ENCODE results near the gene RPN1. TPM values are rescaled to one million over a fixed set of nuclear protein-coding genes. Genes with fewer than 3 reads are reported as not detected.
A peak's percentile ranks its signal among the peaks of the same experiment; 100 is the strongest.
"Not testable (repeated sequence)": the region's sequence is repeated elsewhere in the genome, so short reads cannot be mapped to it uniquely, and the experiment has no call there.

The RPN1 gene
- total RNA-seq, 1 donor from 2014 or later, result 500 TPM

DNA sequence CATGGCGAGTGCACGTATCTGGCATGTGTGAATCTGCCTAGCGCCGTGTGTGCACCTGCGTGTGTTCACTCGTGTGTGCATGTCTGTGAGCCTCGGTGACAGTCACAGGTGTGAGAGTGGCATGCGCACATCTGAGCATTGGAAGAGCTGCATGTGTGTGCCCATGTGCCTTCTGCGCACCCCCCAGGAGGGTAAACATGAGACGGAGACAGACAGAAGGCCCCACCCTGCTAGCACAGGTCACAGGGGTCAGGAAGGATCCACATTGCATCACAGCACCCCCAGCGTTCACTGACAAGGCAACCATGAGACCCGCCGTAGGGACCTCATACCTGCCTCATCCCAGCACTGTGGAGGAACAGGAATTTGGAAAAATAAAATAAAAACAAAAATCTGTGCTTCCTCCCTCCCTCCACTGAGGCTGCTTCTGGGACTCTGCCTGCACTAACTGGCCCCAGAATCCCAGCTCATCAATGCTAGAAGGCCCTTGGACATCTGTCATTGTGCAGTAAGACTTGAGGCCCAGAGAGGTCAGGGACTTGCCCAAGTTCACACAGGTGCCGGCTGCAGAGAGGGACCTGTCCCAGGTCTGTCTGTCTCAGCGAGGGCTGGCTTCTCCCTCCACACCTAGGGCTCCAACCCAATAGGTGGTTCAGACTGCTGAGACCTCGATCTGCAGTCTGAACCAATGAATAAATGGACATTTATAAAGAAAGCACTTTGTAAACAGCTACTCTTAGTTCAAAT is 37.4 kb downstream of the RPN1 start:
- no peak for DNase-seq (ENCODE audit: low read depth in 2 of 2)

DNA sequence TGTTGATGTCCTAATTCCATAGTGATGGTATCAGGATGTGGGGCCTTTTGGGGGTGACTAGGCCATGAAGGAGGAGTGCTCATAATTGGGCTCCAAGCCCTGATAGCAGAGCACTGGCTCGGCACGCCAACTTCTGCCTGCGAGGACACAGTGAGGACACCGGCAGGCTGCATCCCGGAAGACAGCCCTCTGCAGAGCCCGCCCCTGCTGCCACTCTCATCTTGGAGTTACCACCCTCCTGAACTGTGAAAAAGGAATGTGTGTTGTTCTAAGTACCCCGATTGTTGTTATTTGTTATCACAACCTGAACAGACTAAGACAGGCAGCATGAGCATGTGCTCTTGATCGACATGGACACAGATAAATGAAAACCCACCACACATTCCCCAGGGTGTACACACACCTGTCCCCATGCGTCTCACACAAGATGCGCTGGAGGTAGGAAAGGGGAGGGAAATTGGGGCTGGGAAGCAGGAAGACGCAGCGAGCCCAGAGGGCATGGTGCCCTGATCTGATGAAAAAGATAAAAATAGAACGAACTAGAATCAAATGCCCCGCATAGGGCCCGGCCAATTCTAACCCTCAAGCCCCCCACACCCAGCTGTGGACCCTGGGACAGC is 40.1 kb downstream of the RPN1 start:
- DNase-seq (ENCODE audit: low read depth in 2 of 2), result no peak

DNA sequence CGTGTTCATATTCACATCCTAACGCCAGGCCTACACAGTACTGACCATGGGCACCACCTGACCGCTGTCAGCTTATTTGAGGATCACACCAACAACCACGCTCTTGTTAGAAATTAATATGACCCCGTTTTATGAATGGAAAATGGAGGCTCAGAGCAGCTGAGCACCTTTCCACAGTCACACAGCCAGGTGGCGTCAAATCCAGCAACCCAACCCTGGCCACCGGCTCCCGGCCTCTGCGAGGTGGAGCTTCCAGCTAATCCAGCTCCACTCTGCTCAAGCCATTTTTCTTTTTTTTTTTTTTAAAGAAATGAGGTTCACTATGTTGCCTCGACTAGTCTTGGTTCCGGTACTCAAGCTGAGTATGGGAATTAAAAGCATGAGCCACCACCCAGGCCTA is 41.3 kb downstream of the RPN1 start:
- DNase-seq (ENCODE audit: low read depth in 2 of 2), result no peak

DNA sequence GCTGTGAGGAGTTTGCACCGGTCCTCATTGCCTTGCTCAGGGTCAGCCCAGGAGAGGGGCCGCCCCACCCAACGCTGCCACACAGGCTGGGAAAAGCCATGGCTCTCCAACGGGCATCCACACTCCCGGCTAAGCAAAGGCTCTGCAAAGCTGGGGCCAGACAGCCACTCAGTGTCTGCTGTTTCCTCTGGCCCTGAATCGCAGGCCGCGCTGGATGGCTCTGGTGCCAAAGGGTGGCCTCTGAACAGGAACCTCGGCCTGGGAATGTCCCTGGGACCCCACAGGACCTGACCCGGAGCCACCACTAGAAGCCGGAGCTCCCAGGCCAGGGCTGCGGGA is 42.9 kb downstream of the RPN1 start:
- peak in 1 of 2 donors; percentile 45 for DNase-seq (ENCODE audit: low read depth in 2 of 2)

DNA sequence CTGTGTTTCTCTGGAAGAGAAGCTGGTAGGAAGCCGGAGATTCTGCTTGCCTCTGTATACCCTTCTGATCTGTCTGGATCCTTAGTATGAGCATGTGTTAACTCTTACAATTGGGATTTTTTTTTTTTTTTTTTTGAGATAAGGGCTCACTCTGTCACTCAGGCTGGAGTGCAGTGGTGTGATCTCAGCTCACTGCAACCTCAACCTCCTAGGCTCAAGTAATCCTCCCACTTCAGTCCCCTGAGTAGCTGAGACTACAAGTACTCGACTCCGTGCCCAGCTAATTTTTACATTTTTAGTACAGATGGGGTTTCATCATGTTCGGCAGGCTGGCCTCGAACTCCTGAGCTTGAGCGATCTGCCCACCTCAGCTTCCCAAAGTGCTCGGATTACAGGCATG is 44.5 kb downstream of the RPN1 start:
- no peak for DNase-seq (ENCODE audit: low read depth in 2 of 2)

DNA sequence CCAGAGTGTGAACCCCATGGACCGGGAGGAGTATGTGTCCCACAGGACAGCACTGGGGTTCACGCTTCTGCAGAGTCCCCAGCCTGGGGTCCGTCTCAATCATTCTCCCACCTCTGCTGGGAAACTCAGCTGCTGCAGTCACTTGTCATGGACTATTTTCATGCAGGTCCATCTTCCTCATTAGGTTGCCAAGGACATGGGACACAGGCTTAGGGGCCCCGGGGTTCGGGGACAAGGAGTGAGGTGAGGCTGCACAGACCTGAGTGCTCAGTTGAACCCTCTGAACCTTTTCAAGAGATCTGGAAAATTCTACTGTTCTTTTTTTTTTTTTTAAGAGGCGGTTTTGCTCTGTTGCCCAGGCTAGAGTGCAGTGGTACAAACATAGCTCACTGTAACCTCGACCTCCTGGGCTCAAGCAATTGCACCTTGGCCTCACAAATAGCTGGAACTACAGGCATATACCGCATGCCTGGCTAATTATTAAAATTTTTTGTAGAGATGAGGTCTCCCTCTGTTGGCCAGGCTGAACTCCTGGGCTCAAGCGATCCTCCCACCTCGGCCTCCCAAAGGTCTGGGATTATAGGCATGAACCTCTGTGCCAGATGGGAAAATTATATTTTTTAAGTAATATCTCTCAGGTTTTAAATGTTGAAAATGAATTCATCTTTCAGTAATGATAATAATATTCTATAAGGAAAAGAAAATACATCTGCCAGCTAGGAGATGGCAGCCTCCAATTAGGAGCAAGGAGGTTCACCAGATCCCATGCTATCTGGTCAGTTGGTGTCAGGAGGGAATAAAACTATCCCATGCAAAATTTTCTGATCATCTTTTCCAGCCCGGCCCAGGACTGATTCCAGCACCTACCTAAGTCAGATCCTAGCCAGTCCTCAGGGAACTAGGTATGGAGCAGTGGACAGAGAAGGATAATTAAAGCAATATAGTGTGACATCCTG is 45.2 kb downstream of the RPN1 start:
- no peak for DNase-seq (ENCODE audit: low read depth in 2 of 2)

DNA sequence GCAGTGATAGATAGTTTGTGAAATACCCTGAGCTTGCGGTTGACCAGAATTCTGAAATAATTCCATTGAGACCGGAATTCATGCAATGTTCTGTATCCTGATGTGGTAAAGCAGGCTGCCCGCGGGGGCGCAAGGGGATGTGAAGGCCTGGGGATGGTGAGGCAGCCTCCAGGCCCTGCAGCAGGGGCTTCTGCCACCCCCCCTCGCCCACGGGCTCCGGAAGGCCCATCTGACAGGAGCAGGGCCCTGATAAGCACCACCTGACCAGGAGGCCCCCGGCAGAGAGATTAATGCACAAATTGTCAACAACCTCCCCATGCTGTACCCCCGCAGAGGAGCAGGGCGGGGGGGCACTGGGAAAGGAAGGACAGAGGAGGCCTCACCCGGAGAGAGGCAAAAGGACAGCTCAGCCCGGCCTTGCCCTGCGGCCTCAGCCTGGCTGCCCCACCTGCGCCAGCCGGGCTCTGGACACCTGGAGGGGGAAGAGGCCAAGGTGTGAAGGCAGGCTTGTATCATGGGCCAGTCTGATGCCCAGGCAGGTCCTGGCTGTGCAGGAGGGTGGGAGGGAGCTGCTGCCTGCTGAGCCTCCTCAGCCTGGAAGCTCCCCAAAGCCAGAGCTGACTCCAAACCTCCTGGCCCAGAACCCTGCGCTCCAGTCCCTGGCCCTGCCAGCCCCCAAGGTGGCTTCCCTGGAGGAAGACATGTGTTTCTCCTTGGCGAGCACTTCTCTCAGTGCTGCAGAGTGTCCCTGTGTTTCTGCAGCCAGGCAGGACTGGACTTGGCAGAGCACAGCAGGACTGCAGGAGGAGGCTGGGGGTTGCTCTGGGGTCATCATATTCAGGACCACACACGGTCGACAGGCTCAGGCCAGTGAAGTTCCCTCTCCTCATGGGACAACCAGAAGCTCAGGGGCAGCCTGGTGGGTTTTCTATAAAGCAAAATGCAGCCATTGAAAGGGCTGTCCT is 46.5 kb downstream of the RPN1 start:
- no peak for DNase-seq (ENCODE audit: low read depth in 2 of 2)

DNA sequence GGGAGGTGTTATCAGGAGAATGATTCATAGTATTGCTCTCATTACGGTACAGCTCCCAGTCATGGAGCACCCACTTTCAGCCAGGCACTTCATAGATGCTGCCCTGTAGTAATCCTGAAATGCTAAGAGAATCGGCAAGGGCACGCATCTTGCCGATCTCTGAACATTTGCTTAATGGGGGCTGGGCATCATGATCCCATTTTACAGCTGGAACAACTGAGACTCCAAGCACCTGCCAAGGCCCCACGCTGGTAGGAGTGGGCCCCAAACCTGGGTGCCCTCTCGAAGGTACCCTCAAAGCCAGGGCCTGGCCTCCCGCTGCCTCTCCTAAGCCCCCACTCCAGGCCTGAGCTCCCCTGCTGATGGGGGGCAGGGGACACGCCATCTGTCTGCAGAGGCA is 47.3 kb downstream of the RPN1 start:
- no peak for DNase-seq (ENCODE audit: low read depth in 2 of 2)

DNA sequence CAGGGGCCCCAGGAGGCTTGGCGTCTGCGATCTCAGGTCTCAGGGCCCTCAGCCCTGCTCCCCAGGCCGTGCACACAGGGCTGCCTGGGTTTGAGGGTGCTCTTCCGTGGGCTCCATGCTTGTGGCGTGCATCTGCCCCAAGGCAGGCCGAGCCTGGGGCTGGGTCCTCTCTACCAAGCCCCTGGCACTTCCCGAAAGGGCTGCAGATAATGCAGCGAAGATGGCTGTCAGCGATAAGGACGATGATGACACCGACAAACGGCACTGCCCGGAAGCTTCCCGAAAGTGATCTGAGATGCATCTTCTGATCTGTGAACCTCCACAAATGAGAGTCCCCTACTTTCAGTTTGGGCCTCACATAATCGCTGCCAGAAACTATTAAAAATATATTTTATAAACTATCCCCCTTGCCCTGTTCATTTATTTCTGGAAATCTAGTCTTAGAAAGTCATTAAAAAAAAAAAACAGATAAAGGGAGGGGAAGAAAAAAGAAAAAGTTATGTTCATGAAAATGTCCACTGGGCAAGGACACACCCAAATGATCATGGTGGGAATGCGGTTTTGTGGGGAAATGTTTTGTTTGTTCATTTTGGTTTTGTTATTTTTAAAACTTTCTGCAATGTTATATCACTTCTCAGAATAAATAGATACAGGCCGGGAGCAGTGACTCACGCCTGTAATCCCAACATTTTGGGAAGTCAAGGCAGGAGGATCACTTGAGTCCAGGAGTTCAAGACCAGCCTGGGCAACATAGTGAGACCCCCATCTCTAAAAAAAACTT is 51.5 kb downstream of the RPN1 start:
- DNase-seq (ENCODE audit: low read depth in 2 of 2), result no peak

DNA sequence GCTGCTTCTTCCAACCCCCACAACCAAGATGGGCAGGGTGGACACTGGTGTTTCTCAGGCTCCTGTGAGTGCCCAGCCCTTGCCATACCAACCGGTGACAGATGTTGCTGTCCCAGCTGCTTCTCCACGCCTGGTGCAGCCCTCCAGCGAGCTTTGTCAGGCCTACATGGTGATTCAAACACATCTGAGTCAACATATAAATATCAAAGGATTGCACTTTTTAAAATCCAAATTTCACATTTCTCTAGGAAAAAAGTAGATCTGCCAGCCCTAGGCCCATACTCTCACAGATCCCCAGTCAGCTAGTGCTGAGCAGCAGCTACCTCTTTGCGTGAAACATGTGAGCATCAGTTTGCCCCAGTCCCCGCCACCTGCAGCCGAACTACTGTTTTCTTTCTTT is 52.7 kb downstream of the RPN1 start:
- no peak for DNase-seq (ENCODE audit: low read depth in 2 of 2)

DNA sequence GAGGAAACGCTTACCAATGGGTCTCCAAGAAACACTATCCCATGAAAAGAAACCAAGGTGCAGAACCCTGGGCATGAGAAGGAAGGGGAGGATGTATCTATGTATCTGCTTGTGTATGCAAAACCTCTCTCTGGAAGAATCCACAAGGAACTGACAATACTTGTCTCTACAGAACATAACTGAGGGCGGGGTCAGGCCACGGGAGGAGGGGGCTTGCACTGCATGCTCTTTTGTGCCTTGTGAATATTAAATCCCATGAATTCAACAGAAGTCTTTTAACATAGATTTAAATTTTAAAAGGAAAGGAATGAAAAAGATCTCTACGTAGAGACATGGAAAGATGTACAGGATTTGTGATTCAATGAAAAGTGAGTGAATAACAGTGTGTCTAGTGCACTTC is 57.8 kb downstream of the RPN1 start:
- no peak for DNase-seq (ENCODE audit: low read depth in 2 of 2)

DNA sequence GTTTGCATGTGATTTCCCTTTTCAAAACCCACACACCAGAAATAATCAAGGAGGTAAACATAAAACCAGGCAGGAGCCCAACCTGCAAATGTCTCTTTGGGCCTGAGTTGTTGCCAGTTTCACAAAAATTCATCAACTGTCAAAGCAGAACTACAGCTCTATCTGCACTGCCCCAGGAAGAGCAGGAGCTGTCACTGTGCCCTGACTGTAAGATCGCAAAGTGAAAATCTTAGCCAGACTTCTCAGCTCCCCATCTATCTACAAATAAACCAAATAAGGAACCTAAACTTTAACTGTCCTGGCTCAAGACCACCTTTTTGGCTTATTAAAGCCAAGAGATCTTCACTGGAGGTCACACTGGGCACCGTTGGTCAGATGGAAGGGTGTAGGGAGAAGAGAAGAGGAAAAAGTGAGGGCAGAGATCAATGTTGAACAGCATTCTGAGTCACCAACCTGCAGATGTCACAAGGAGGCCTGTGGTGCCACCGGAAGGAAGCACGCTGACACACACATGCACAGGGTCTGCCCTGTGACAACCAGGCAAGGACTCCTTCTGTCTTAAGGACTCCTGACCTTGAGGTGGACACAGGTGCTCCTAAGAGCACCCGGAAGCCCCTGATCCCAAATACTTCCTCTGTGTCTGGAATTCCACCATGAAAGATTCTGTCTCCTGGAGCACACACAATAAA is 58.7 kb downstream of the RPN1 start:
- peak in 1 of 2 donors; percentile 61 for DNase-seq (ENCODE audit: low read depth in 2 of 2)

DNA sequence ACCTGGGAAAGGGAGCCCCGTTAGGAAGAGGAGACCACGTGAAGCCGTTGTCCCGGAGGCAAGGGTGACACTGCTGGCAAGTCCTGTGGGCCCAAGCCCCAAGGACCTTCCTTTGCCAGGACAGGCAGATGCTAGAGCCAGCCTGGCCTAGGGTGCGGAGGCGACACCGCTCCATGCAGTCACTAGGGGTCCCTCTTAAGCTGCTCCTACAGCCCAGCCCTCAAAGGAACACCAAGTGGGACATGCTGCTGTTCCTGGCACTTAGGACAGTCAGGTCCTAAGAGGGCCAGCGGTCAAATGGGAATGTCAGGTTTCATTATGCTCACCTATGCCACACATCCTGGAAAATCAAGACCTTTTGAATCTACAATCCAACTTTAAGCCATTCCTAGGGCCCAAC is 59.7 kb downstream of the RPN1 start:
- DNase-seq (ENCODE audit: low read depth in 2 of 2), result peak; percentile 24 to 41

DNA sequence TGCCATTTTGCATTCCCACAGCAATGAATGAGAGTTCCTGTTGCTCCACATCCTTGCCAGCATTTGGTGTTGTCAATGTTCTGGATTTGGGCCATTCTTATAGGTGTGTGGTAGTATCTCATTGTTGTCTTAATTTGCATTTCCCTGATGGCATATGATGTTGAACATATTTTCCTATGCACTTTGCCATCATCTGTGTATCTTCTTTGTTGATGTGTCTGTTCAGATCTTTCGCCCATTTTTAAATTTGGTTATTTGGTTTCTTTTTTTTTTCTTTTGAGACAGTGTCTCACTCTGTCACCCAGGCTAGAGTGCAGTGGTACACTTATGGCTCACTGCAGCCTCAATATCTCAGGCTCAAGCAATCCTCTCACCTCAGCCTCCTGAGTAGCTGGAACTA is 60.6 kb downstream of the RPN1 start:
- not testable (repeated sequence) for DNase-seq (ENCODE audit: low read depth in 2 of 2)

DNA sequence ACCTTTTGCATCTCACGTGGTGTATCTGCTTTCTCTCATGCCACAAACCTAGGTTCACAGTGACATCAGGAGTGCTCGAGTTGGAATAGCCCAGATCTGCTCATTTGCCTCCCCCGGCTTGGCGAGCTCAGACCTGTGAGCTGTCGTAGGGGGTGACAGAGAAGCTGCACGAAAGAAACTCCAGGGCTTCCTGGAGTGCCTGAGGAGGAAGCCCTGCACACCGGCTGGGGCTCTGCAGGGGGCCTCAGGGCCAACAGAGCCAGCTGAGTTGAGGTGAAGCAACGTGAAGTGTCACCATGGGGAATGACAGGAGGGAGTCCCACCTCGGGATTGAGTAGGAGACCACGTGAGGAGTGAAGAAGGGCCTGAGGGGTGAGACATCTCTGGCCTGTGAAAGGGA is 62.5 kb downstream of the RPN1 start:
- DNase-seq (ENCODE audit: low read depth in 2 of 2), result no peak

DNA sequence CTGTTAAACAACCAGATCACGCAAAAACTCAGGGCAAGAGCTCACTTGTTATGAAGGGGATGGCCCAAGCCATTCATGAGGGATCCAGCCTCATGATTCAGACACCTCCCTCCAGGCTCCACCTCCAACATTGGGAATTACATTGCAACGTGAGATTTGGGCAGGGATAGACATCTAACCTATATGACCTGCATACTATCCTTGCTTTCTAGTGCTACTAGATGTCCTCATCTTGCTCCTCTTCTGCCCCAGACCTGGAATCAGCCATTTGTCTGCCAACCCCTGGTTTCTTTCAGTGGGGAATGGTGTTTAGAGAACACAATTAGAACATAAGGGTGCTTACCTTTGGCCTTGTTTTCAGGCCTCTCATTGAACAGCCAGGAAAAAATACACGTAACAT is 63.2 kb downstream of the RPN1 start:
- DNase-seq (ENCODE audit: low read depth in 2 of 2), result no peak

DNA sequence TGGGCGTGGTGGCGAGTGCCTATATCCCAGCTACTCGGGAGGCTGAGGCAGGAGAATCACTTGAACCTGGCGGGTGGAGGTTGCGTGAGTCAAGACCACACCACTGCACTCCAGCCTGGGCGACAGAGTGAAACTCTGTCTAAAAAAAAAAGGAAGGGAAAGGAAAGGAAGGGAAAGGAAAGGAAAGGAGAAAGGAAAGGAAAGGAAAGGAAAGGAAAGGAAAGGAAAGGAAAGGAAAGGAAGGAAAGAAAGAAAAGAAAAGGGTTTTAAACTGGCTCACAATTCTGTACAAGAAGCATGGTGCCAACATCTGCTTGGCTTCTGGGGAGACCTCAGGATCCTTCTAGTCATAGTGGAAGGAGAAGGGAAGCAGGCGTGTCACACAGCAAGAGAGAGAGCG is 63.7 kb downstream of the RPN1 start:
- DNase-seq (ENCODE audit: low read depth in 2 of 2), result not testable (repeated sequence)

DNA sequence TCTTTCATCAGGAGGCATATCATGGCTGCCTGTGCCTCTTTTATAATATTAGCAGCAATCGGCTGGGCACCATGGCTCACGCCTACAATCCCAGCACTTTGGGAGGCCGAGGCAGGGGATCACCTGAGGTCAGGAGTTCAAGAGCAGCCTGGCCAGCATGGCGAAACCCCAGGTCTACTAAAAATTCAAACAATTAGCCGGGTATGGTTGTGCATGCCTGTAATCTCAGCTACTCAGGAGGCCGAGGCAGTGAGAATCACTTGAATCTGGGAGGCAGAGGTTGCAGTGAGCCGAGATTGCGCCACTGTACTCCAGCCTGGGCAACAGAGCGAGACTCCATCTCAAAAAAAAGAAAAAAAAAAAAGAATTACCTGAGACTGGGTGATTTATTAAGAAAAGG is 64.2 kb downstream of the RPN1 start:
- DNase-seq (ENCODE audit: low read depth in 2 of 2), result not testable (repeated sequence)

DNA sequence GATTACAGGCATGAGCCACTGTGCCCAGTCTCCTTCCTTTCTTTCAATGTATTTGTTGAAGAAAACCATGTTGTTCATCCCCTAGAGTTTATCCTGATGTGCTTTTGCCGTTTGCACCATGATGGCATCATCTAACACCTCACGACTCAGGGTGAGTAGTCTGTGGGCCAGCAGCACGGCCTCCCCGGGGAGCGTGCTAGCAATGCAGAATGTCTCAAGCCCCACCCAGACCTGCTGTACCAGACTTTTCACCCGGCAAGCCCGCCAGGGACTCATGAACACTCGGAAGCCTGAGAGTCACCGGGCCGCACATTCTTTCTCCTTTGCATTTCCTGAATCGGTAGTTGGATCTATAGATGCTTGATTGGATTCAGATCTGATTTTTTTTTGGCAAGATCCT is 64.6 kb downstream of the RPN1 start:
- no peak for DNase-seq (ENCODE audit: low read depth in 2 of 2)

DNA sequence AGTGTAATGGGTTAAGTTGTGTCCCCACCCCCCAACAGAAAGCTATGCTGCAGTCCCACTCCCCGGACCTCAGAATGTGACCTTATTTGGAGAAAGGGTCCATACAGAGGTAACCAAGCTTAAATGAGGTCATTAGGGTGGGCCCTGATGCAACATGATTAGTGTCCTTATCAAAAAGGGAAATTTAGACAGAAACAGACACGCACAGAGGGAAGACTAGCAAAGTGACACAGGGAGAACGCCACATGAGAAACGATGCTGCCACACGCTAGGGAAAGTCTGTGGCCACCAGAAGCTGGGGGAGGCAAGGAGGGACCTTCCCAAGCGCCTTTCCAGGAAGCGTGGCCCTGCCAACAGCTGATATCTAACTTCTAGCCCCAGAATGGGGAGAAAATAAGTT is 65.4 kb downstream of the RPN1 start:
- no peak for DNase-seq (ENCODE audit: low read depth in 2 of 2)
